KOPT-K1 (cell line): Measurements from ENCODE around the gene PPIL1.
A peak's percentile ranks its signal among the peaks of the same experiment; 100 is the strongest.

ENCODE experiments used
- H3K27ac ChIP-seq: fragments of 200-600 bp; sonication (generic); 2 replicates; pipeline ENCODE4 v1.5.1; 2016; ENCODE audit warnings: antibody characterized with exemption, mild to moderate bottlenecking, low read depth, low read length; ENCODE audit not compliant: poor library complexity, severe bottlenecking
- H3K36me3 ChIP-seq: fragments of 200-600 bp; sonication (generic); 2 replicates; pipeline ENCODE4 v1.5.1; 2017; ENCODE audit warnings: antibody characterized with exemption, mild to moderate bottlenecking, low read length, moderate library complexity; ENCODE audit not compliant: insufficient read depth
- H3K9me3 ChIP-seq: fragments of 200-600 bp; sonication (generic); 2 replicates; pipeline ENCODE4 v1.5.1; 2017; ENCODE audit warnings: antibody characterized with exemption, low read length, mild to moderate bottlenecking; ENCODE audit not compliant: insufficient read depth, poor library complexity, severe bottlenecking

PPIL1 gene

DNA sequence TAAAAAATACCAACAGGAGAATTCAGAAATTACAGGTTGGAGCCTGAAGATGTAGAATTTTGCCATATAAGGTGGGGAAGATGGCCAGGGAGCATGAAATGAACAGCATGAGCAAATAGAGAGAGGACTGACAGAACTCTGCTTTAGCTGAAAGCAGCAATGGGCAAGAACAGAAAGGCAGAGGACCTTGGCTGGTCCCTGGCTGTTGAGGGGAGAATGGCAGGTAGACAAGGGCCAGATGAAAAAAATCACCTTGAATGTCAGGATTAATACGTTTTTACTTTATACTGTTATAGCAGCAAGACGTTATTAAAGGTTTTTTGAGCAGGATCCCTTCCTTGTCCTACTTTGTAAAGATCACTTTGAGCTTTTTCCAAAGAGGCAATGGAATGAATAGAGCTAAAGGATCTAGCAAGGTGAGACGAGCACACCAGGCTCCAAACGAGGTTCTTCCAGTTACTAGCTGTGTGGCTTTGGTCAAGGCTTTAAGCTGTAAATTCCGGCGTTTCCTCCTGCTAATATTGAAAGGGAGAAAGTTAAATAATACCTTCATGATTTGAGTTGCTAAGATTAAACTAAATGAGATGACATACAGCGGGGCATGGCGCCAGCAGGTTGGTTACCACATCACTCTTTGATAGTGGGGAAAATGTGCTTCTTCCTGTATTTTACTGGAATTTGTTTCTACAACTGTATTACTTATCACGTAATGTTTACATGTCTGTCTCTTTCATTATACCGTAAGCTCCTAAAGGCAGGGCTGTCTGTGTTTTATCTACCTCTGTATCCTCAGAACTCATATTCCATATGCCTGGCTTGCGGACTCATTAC is 776 bp downstream of the PPIL1 start:
- Histone ChIP-seq H3K36me3 (peaks cover 31% of the 10 kb centered on the region), H3K9me3 (no peaks in the 10 kb centered on the region), H3K27ac (peak overlapping the region; percentile 96)

DNA sequence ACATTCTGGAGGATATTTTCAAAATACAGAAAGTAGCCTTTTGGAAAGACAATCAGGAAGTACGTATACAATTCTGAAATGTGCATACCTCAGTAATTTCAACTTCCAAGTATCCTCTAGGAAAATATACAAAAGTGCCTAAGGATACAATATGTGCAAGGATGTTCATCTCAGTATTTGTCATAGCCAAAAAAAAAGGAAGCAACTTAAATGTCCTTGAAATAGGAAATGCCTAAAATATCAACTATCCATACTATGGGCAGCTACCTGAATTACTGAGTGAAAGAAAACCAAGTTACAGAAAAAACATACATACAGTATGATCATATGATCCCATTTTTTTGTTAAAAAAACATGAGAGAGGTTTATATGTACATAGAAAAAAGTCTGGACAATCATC is 1.5 kb downstream of the PPIL1 start:
- H3K36me3 ChIP-seq: peaks cover 38% of the 10 kb centered on the region
- H3K27ac ChIP-seq: peak overlapping the region; percentile 96
- H3K9me3 ChIP-seq: no peaks in the 10 kb centered on the region

DNA sequence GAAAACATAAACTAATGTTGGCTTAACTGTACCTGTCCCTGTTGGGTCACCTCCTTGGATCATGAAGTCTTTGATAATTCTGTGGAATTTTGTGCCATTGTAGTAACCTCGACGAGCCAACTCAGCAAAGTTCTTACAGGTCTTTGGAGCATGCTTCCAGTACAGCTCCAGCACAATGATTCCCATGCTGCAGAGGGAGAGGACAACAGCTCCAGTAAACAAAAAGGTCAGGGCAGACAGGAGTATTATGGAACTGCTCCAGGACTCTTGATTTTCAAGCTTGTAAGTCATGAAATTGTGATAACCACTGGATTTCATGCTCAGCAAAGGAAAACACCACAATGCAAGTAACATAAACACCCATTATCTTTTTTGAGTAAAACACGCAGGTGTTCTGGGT is 2.9 kb downstream of the PPIL1 start:
- Histone ChIP-seq H3K27ac (no peak overlapping the region), H3K36me3 (peaks cover 52% of the 10 kb centered on the region), H3K9me3 (no peaks in the 10 kb centered on the region)

DNA sequence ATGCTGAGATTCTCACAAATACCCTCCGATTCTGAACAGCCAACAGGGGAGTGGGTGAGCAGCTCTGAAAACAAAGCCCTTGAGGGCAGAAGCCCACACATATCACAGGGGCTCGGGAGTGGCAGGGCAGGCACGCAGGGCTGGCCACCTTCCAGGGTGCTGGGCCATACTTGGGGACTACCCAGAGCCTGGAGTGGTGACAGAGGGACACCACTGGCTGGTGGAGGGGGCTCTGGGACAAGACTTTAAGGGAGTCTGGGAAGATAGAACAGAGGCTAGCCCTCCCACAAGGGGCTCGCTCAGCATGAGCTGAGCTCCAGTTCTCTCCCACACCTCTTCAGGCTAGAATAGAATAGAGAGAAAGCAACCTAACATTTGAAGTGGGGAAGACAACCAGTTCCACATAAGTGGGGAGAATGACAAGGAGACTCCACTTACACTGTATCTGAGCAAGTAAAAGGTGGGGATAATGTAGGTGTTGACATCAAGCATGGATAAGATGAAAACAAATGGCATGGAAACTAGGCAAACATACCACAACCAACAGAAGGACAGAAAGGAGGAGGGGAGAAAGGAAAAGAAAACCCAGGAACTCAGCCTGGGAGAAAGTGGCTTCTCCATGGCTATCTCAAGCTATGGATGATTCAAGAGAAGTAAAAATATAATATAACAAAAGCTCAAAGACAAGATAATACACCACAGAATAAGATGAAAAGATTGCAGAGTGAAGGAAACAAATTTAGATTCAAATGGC is 7.0 kb downstream of the PPIL1 start:
- Histone ChIP-seq H3K27ac (no peak overlapping the region), H3K36me3 (peaks cover 93% of the 10 kb centered on the region), H3K9me3 (no peaks in the 10 kb centered on the region)

DNA sequence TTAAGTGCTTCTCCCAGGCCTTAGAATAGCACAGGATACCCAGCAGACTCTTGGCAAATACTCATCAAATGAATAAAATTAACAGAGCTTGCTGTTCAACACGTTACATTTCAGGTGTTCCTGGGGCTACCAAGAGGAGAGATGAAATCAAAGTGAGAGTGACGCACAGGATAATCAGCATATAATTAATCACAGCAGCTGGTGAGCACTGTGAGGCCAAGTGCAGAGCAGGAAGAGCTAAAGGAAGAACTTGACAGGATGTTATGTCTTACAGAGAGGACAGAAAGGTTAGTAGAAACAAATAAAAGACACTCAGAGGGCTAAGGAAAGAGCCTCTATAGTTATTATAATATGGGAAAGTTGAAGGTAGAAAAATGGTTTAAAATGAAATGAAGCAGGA is 8.8 kb downstream of the PPIL1 start:
- H3K36me3 ChIP-seq: peaks cover 100% of the 10 kb centered on the region
- no peak overlapping the region for H3K27ac ChIP-seq
- H3K9me3 ChIP-seq: no peaks in the 10 kb centered on the region

DNA sequence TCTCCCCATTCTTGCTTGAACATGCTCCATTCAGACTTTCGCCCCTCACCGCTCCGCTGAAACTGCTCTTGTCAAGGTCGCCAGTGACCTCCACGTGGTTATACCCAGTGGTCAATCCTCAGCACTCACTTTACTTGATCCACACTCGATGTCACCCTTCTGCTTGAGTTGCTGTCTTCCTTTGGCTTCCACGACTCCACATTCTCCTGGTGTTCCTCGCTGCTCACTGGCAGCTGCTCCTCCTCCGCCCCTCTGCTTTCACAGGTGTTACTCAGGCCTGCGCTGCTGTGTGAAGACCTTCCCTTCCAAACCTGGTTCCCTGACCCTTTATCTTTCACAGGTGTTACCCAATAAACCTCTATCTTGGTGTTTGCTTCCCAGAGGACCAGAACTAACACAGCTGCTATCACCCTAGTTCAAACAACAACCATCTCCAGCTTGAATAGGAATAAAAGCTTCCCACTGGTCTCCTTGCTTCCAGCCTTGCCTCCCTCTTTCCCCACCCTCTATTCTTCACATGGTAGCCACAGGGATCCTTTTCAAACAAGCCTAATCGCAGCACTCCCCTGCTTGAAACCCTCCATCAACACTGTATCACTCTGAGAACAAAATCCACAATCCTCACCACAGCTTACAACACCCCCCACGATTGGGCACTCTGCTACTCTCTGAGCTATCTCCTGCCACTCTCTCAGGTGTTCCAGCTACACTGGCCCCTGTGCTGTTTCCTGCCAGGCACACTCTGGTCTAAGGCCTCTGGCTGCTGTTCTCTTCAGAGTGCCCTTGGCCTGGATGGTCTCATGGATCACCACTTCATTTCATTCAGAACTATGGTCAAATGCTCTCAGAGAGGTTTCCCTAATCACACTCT is 10.7 kb downstream of the PPIL1 start:
- Histone ChIP-seq H3K9me3 (no peaks in the 10 kb centered on the region), H3K27ac (no peak overlapping the region), H3K36me3 (peaks cover 99% of the 10 kb centered on the region)

DNA sequence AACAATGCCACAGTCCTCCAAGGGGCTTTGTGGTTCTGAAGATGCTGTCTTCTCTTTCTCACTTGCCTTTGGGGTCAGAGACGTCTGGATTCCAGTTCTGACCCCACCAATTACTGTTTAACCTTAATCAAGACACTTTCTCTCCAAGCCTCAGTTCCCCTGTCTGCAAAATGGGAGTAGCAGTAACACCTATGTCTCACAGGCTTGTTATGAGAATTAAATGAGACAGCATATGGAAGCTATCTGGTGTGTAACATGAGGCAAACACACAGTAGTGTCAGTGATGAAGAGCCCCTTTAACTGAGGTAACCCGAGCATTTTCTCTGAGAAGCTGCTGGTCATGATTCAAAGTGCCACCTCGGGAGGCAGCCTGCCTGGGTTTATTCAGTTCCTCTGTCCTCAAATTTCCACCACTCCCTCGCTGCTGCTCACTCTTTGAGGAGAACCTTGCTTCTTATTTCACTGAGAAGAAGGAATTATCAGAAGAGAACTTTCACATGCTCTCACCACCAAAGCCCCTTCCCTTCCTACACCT is 11.7 kb downstream of the PPIL1 start:
- Histone ChIP-seq H3K9me3 (no peaks in the 10 kb centered on the region), H3K27ac (no peak overlapping the region), H3K36me3 (peaks cover 99% of the 10 kb centered on the region)

DNA sequence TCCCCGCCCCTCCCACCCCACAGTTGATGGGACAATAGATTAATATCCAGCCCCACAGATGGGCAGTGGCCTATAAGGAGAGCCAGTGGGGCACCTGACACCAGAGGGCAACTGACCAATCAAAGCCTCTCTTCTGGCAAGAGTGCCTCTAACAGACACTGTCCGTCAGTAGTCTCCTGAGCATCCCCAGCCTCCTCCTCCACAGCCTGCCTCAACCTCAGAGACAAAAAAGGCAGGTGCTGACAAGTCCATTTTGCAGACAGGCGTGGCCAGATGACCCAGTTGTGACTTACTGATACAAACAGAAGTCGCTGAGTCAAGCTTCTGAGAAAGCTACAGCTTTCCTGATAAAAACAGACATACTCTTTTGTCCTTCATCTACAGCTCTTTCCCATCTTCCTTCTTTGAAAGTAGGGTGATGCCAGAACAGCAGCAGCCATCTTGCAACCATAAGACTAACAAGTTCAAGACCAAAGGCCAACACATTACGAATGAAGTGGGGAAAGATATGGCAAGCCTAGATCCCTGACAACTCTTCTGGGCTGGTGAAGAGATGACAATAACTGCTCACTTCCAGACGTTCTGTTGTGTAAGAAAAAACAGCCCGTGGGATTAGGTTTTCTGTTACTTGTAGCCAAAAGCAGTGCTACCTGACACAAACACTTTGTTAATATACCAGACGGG is 12.3 kb downstream of the PPIL1 start:
- H3K9me3 ChIP-seq: no peaks in the 10 kb centered on the region
- peaks cover 99% of the 10 kb centered on the region for H3K36me3 ChIP-seq
- H3K27ac ChIP-seq: no peak overlapping the region

DNA sequence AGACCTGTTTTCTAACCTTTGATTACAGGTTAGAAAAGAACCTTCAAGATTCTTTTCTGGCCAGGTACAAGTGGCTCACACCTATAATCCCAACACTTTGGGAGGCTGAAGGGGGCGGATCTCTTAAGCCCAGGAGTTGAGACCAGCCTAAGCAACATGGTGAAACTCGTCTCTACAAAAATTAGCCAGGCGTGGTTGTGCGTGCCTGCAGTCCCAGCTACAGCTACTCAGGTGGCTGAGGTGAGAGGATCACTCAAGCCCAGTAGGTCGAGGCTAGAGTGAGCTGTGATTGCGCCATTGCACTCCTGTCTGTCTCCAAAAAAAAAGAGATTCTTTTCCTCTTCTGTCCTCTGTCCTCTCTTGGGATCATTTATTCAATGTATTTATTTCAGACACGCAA is 14.5 kb downstream of the PPIL1 start:
- Histone ChIP-seq H3K27ac (no peak overlapping the region), H3K9me3 (no peaks in the 10 kb centered on the region), H3K36me3 (peaks cover 99% of the 10 kb centered on the region)

DNA sequence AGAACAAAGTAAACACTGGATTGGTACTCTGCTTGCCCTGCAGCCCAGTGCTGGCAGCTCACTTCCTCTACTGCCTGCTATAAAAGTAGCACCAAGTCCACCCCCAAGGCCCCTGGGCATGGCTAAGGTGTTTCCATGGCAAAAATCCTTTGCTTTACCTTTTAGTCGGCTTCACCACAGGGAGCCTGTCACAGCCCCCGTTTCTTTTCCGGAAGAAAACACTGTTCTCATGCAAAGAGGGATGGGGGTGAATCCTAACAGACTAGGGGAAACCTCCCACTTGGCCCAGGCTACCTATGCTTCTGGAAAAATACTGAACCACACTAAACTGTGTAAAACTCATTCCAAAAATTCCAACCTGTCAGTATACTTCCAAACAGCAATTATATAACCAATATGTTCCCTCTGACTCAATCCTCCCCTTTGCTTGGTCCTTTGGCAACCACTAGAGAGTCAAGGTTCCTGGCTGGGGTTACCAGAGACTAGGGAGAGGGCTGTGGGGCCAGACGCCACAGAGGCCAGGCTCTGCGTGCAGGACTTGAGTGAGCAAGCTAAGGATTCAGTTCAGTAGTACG is 16.1 kb downstream of the PPIL1 start:
- no peak overlapping the region for H3K27ac ChIP-seq

DNA sequence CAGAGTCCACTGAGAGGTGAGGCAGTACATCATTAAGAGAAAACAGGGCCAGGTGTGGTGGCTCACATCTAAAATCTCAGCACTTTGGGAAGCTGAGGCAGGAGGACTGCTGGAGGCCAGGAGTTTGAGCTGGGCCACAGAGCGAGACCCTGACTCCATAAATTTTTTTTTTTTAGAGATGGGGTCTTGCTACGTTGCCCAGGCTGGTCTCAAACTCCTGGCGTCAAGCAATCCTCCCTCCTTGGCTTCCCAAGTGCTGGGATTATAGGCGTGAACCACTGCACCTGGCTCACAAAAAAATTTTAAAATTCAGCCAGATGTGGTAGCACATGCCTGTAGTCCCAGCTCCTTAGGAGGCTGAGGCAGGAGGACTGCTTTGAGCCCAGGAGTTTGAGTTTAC is 17.3 kb downstream of the PPIL1 start:
- H3K27ac ChIP-seq: no peak overlapping the region
- H3K36me3 ChIP-seq: peaks cover 99% of the 10 kb centered on the region
- no peaks in the 10 kb centered on the region for H3K9me3 ChIP-seq

More for the DNA sequence above, 16.1 kb downstream of the PPIL1 start:
- Histone ChIP-seq H3K36me3 (peaks cover 99% of the 10 kb centered on the region), H3K9me3 (no peaks in the 10 kb centered on the region)

DNA sequence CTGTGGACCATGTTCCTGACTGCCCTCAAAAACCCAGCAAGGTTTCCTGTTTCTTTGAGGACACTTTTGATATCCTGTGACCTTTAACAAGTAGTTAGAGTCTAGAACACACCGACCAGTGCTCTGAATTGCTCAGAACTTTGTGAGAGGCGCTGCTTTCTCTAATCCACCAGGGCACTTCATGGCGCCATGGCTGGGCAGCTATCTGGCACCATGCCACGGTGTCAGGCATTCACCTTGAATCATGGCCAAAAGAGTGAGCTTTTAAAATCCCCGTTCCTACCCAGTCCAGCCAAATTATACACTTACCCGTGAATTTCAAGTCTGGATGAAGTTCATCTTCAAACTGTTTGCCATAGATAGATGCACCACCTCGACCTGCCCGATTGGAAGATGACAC is 18.3 kb downstream of the PPIL1 start:
- no peaks in the 10 kb centered on the region for H3K9me3 ChIP-seq
- H3K36me3 ChIP-seq: peaks cover 99% of the 10 kb centered on the region
- H3K27ac ChIP-seq: no peak overlapping the region

DNA sequence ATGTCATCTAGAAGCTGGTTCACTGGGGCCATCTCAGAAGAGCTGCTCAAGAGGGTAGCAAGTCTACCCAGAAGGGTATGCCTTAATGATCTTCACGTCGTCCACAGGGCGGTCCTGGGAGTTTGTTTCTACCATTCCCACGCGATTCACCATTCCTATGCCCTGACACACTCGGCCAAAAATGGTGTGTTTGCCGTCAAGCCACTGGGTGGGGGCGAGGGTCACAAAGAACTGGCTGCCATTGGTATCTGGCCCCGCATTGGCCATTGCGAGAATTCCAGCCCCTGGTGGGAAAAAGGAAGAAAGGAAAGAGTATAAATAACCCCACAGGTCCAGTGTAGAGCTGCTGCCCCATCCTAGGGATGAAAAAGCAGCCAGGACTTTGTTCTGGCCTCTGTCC is 18.9 kb downstream of the PPIL1 start:
- Histone ChIP-seq H3K9me3 (no peaks in the 10 kb centered on the region), H3K36me3 (peaks cover 94% of the 10 kb centered on the region), H3K27ac (no peak overlapping the region)

DNA sequence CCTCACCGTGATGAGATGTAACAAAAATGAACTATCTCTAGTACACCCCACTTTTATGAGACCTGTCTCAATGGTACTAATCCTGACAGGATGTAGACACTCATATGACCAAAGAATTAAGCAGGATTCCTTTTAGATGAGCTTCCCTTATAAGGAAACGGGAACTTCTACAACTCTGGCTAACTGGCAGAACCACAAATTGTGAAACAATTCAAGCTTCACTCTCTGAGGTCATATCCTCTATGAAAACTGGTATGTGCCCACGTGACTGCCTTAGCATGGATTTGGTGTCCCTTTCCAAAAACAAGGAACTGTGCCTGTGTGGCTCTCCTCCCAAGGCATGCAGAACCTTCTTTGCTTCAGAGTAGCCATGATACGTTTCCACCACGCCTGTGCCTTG is 21.3 kb downstream of the PPIL1 start:
- no peak overlapping the region for H3K27ac ChIP-seq
- H3K36me3 ChIP-seq: peaks cover 71% of the 10 kb centered on the region
- no peaks in the 10 kb centered on the region for H3K9me3 ChIP-seq
